GM12875 (cell line): ENCODE data around the gene SPO11.

Experiments
- H3K4me3 ChIP-seq: one replicate; pipeline ENCODE4 v1.5.1; 2011; ENCODE audit warnings: low read depth, low read length, control low read depth
- TF ChIP-seq, protein P1 (sequence below): IDR thresholded peaks from 2 replicates; pipeline ENCODE4 v1.5.1; 2011; ENCODE audit warnings: low read depth, mild to moderate bottlenecking, control low read depth, inconsistent platforms, low read length, moderate library complexity, borderline replicate concordance; ENCODE audit not compliant: insufficient read depth

SPO11 gene

DNA sequence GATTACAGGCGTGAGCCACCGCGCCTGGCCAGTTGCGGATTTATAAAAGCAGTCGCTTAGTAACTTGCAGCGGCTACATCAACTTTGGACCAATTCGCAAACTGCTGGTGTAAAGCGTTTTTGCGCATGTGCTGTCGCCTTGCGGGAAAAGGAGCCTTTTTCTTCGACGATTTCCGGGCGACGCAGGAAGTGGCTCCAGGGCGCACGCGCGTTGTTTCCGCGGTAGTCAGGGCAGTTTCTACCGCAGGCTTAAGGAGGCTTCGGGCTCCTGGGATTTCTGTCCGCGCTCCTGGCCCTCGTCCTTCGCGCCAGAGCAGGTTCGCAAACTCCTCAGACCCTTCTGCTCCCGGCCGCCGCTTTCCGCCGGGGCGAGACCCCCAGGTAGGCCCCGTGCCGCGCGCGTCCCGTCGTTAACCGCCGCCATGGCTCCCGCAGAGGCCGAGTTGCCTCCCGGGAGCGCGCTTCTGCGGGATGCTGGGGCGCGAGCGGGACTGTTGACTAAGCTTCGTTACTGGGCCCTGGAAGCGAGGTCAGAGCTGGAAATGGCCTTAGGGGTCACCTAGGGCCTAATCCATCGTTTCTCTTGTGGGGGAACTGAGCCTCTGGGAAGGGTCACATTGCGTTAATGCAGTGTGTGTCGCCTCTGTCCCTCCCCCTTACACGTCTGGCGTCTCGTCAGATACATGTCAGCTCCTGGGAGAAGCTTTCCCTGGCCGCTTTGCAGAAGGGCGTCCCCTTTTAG lies 21.6 kb downstream of the SPO11 start, which contains the start of gene RAE1:
Gene RAE1, plus strand, starts transcription at position 214 of the 742 bp plus-strand sequence. CDS start 2,784 bp downstream, outside the sequence.
- TF ChIP-seq, protein P1, sequence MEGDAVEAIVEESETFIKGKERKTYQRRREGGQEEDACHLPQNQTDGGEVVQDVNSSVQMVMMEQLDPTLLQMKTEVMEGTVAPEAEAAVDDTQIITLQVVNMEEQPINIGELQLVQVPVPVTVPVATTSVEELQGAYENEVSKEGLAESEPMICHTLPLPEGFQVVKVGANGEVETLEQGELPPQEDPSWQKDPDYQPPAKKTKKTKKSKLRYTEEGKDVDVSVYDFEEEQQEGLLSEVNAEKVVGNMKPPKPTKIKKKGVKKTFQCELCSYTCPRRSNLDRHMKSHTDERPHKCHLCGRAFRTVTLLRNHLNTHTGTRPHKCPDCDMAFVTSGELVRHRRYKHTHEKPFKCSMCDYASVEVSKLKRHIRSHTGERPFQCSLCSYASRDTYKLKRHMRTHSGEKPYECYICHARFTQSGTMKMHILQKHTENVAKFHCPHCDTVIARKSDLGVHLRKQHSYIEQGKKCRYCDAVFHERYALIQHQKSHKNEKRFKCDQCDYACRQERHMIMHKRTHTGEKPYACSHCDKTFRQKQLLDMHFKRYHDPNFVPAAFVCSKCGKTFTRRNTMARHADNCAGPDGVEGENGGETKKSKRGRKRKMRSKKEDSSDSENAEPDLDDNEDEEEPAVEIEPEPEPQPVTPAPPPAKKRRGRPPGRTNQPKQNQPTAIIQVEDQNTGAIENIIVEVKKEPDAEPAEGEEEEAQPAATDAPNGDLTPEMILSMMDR, result no peak
- H3K4me3 ChIP-seq, result peak within 1 kb of the TSS; percentile 74

DNA sequence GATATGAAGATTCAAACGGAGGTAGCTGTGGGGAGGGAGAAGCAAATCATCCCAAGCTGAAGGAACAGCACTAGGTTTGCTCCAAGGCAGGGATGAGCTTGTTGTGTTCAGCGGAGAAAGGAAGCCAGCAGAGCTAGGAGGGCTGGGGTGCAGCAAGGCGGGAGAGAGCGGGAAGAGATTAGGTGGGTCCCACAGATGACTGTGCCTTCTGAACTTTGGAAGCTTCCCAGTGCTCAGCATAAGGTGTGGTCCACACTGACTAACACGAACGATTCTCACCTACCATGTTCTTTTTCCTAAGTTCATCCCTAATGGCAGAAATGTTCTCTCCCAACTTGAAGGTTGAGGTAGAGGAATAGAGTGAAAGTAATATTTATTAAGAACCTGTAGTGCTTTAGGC lies 22.7 kb downstream of the SPO11 start:
- H3K4me3 ChIP-seq, result no peak overlapping the region
- TF ChIP-seq, protein P1, result no peak

DNA sequence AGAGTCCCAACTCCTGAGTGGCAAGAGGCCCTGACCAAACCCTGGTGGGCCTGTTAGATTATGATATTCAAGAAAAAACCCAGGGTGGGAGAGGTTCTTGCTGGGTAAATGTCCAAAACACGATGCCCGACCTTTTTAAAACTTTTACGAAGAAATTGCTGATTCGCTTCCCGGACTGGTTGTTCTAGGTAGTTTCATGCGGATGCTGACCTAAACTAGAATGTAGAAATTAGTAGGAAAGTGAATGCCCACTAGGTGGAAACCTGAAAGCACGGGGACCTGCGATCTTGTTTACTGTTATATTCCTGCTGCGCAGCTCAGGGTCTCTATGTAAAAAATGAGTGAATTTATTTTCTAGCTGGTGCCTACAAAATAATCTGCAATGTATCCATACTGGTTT lies 23.7 kb downstream of the SPO11 start:
- TF ChIP-seq, protein P1, result no peak
- no peak overlapping the region for H3K4me3 ChIP-seq

DNA sequence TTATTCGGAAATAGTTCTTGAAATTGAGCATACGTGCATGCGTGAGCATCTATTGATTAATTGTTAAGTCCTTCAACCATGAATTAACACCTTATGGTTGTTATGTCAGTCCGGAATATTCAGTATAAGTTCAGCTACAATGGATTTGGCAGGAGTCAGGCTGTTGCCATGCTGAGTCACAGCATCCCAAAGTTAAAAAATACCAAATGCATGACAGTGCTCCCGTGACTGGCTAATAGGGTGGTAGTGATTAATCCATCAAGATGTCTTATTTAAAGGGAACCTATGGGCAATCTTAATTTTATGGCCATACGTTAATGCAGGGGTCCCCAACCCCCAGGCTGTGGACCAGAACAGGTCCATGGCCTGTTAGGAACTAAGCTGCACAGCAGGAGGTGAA lies 31.9 kb downstream of the SPO11 start:
- H3K4me3 ChIP-seq, result no peak overlapping the region
- TF ChIP-seq, protein P1, result no peak

DNA sequence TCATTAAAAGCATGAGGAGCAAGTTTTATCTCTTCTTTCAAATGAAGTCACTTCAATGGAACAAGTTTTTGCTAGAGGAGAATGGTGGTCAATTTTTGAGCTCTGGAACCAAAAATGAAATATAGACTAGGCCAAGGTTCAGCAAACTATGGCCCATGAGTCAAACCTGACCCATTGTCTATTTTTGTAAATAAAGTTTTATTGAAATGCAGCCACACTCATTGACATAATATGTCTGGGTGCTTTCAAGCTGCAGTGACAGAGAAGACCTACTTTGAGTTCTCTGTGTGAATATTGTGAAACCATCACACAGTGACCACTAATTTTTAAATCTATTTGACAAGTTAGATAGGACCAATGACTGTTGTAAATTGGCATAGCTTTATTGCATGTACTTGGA lies 34.8 kb downstream of the SPO11 start:
- TF ChIP-seq, protein P1, result no peak
- H3K4me3 ChIP-seq, result no peak overlapping the region

DNA sequence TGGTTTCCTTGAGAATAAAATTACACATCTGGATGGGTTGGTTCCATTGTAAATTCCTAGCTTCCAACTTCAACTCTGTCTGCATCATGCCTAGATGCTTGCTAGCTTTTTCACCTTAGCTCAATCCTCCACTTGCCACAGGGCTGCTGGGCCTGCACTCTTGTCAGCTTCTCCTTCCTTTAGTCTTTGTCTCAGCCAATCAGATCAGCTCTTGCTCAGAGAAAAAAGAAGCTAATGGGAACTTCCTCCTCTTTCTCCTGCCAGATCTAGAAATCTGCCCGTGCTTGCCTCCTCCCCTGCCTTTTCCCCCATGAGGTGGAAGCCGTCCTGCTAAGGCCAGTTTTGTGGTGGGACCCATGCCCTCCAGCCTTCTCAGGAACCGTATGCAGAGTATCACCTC lies 40.0 kb downstream of the SPO11 start:
- TF ChIP-seq, protein P1, result no peak
- H3K4me3 ChIP-seq, result no peak overlapping the region

DNA sequence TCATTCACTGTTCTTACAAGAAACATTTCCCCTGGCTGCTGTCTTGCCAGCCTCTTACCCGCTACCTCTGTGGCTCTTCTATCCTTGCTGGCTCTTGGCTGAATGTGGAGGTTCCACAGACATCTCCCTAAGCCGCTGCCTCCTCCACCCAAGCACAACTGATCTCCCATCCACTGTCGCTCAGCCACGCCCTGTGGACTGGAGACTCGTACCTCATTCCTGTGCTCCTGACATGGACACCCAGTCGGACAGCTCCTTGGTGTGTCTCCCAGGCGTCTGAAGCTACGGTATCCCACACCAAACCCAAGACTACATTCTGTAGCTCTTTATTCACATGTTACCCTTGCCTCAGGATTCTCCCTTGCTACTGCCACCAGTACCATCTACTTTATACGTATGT lies 40.7 kb downstream of the SPO11 start:
- TF ChIP-seq, protein P1, result no peak

More for the DNA sequence above, 40.7 kb downstream of the SPO11 start:
- no peak overlapping the region for H3K4me3 ChIP-seq
